ENCODE results near the gene TSPEAR.

DNA sequence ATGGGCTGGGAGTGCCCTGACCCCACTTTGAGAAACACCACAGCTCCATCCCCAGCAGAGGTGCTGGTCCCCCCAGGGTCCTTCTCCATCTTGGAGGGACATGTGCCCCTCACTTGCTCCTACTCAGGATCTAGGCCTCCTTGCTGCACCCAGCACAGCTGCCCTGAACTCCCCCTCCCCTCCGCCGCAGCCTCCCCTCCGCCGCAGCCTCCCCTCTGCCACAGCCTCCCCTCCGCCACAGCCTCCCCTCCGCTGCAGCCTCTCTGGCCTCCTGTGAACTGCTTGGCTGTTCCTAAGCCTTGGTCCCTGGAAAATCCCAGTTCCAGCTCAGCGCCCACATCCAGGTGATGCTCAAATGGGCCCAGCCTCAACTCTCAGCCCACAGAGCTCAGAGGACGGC, 15.9 kb upstream of the TSPEAR start:
- TF ChIP-seq ZBTB8A (IDR thresholded peaks at IDR 0.05; ENCODE audit: partially characterized antibody) (no peak), NRF1 (conservative IDR thresholded peaks at IDR 0.05 in 1 of 2, IDR thresholded peaks at IDR 0.05 in 1 of 2) (no peak), ZNF224 (CRISPR knock-in tag; IDR thresholded peaks at IDR 0.05) (no peak), POLR2A (conservative IDR thresholded peaks at IDR 0.05) (no peak), GATAD2A (IDR thresholded peaks at IDR 0.05) (no peak), HNRNPUL1 (IDR thresholded peaks at IDR 0.05; ENCODE audit: low read length) (no peak)
- TF ChIP-seq, protein P1, sequence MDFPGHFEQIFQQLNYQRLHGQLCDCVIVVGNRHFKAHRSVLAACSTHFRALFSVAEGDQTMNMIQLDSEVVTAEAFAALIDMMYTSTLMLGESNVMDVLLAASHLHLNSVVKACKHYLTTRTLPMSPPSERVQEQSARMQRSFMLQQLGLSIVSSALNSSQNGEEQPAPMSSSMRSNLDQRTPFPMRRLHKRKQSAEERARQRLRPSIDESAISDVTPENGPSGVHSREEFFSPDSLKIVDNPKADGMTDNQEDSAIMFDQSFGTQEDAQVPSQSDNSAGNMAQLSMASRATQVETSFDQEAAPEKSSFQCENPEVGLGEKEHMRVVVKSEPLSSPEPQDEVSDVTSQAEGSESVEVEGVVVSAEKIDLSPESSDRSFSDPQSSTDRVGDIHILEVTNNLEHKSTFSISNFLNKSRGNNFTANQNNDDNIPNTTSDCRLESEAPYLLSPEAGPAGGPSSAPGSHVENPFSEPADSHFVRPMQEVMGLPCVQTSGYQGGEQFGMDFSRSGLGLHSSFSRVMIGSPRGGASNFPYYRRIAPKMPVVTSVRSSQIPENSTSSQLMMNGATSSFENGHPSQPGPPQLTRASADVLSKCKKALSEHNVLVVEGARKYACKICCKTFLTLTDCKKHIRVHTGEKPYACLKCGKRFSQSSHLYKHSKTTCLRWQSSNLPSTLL (IDR thresholded peaks at IDR 0.05), result no peak
- TF ChIP-seq, protein P2, sequence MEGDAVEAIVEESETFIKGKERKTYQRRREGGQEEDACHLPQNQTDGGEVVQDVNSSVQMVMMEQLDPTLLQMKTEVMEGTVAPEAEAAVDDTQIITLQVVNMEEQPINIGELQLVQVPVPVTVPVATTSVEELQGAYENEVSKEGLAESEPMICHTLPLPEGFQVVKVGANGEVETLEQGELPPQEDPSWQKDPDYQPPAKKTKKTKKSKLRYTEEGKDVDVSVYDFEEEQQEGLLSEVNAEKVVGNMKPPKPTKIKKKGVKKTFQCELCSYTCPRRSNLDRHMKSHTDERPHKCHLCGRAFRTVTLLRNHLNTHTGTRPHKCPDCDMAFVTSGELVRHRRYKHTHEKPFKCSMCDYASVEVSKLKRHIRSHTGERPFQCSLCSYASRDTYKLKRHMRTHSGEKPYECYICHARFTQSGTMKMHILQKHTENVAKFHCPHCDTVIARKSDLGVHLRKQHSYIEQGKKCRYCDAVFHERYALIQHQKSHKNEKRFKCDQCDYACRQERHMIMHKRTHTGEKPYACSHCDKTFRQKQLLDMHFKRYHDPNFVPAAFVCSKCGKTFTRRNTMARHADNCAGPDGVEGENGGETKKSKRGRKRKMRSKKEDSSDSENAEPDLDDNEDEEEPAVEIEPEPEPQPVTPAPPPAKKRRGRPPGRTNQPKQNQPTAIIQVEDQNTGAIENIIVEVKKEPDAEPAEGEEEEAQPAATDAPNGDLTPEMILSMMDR (IDR thresholded peaks at IDR 0.05 in 2 of 3, conservative IDR thresholded peaks at IDR 0.05 in 1 of 3; ENCODE audit: insufficient read depth in 2 of 3, low read depth in 1 of 3, low read length in 3 of 3), result no peak
- TF ChIP-seq, protein P3, sequence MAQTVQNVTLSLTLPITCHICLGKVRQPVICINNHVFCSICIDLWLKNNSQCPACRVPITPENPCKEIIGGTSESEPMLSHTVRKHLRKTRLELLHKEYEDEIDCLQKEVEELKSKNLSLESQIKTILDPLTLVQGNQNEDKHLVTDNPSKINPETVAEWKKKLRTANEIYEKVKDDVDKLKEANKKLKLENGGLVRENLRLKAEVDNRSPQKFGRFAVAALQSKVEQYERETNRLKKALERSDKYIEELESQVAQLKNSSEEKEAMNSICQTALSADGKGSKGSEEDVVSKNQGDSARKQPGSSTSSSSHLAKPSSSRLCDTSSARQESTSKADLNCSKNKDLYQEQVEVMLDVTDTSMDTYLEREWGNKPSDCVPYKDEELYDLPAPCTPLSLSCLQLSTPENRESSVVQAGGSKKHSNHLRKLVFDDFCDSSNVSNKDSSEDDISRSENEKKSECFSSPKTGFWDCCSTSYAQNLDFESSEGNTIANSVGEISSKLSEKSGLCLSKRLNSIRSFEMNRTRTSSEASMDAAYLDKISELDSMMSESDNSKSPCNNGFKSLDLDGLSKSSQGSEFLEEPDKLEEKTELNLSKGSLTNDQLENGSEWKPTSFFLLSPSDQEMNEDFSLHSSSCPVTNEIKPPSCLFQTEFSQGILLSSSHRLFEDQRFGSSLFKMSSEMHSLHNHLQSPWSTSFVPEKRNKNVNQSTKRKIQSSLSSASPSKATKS (CRISPR knock-in tag; IDR thresholded peaks at IDR 0.05), result no peak
